Nephron (organoid): ENCODE results near the gene TRAF4.

Experiments
- H3K27ac Mint-ChIP-seq, 3 experiments: 2 replicates each; pipeline ENCODE4 v1.8.0; 2020; ENCODE audit warnings: mixed read lengths in 3 of 3, mild to moderate bottlenecking in 2 of 3, moderate library complexity in 1 of 3
- H3K27me3 Mint-ChIP-seq: 2 replicates; pipeline ENCODE4 v1.8.0; 2021; ENCODE audit warnings: low read depth, mild to moderate bottlenecking, moderate library complexity, mixed read lengths
- H3K36me3 Mint-ChIP-seq: 2 replicates; pipeline ENCODE4 v1.8.0; 2020; ENCODE audit warnings: low read depth, mixed read lengths
- H3K4me1 Mint-ChIP-seq: 2 replicates; pipeline ENCODE4 v1.8.0; 2020; ENCODE audit warnings: mixed read lengths
- H3K4me3 Mint-ChIP-seq, 3 experiments: 2 replicates each; pipeline ENCODE4 v1.8.0; 2020; ENCODE audit warnings: mild to moderate bottlenecking in 3 of 3, mixed read lengths in 3 of 3, moderate library complexity in 2 of 3
- H3K9me3 Mint-ChIP-seq: 2 replicates; pipeline ENCODE4 v1.8.0; 2020; ENCODE audit warnings: mixed read lengths
- TF ChIP-seq, protein P1 (sequence below), 3 experiments: fragments of 200-600 bp; sonication (generic); IDR thresholded peaks; one replicate each; pipeline ENCODE4 v1.5.0; 2021; ENCODE audit warnings: antibody characterized with exemption in 3 of 3; ENCODE audit not compliant: unreplicated experiment in 3 of 3

The TRAF4 gene

DNA sequence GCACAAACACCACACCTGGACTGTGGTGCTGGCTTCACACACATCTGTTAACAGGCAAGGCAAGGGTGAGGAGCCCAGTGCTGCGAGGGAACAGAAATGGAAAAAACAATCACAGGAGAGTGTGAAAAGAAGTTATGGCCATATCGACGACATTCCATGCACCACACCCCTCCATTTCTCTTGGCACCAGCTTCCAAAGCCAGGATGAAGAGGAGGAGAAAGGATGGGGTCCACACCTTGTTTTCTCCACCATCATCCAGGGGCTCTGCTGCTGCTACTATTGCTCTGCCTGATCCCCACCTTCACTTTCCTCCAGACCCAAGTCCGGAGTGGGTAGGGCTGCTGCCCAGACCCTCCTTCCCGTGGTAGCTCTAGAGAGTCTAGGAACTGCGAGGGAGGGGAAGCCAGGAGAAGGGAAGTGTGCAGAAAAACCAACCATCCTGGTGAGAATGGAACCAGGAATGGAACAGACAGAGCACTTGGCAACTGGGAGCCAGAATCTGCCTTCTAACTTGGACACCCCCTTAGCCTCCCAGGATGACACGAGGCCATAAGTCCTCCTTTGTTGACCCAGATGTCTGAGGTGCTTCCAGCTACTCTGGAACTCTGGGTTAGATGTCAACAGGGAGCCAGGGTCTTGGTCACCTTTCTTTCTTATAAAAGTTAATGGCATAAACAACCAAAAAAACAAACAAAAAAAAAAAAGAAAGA, 31.0 kb upstream of the TRAF4 start:
- peak overlapping the region; percentile 96 to 100 (median 97) for H3K27ac Mint-ChIP-seq

DNA sequence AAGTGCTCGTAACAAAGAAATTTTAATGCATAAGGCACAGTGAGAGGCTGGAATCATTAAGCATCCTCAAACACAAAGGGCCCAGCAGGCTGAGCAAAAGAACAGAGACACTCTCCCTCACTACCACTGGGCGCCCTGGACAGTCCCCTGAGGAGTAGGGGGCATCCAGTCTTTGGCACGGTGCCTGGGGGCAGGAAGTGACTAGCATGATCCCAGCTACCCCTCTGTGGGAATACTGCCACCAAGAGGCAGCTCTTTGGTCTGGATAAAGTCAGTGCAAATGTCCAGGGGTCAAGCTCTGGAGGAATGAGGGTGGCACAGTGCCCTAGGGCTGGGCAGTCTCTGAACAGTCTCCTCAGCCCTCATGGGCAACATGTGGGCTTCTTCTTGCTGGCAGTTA, 29.5 kb upstream of the TRAF4 start:
- H3K4me1 Mint-ChIP-seq = peaks cover 40% of the 10 kb centered on the region
- H3K27ac Mint-ChIP-seq = peak overlapping the region in 2 of 3 experiments; percentile 49 to 51
- H3K4me3 Mint-ChIP-seq = peak overlapping the region; percentile 86 to 91 (median 88)
- no peaks in the 10 kb centered on the region for H3K27me3 Mint-ChIP-seq
- H3K36me3 Mint-ChIP-seq = peaks cover 30% of the 10 kb centered on the region
- TF ChIP-seq, protein P1, sequence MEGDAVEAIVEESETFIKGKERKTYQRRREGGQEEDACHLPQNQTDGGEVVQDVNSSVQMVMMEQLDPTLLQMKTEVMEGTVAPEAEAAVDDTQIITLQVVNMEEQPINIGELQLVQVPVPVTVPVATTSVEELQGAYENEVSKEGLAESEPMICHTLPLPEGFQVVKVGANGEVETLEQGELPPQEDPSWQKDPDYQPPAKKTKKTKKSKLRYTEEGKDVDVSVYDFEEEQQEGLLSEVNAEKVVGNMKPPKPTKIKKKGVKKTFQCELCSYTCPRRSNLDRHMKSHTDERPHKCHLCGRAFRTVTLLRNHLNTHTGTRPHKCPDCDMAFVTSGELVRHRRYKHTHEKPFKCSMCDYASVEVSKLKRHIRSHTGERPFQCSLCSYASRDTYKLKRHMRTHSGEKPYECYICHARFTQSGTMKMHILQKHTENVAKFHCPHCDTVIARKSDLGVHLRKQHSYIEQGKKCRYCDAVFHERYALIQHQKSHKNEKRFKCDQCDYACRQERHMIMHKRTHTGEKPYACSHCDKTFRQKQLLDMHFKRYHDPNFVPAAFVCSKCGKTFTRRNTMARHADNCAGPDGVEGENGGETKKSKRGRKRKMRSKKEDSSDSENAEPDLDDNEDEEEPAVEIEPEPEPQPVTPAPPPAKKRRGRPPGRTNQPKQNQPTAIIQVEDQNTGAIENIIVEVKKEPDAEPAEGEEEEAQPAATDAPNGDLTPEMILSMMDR (IDR thresholded peaks at IDR 0.05; ENCODE audit: unreplicated experiment in 3 of 3) = no peak
- H3K9me3 Mint-ChIP-seq = no peaks in the 10 kb centered on the region

More for the DNA sequence above, 31.0 kb upstream of the TRAF4 start:
- Mint-ChIP-seq H3K4me1 (peaks cover 29% of the 10 kb centered on the region), H3K36me3 (peaks cover 30% of the 10 kb centered on the region), H3K27me3 (no peaks in the 10 kb centered on the region), H3K9me3 (no peaks in the 10 kb centered on the region), H3K4me3 (peak overlapping the region; percentile 92 to 98 (median 94))
- TF ChIP-seq, protein P1 (IDR thresholded peaks at IDR 0.05; ENCODE audit: unreplicated experiment in 3 of 3) = no peak

DNA sequence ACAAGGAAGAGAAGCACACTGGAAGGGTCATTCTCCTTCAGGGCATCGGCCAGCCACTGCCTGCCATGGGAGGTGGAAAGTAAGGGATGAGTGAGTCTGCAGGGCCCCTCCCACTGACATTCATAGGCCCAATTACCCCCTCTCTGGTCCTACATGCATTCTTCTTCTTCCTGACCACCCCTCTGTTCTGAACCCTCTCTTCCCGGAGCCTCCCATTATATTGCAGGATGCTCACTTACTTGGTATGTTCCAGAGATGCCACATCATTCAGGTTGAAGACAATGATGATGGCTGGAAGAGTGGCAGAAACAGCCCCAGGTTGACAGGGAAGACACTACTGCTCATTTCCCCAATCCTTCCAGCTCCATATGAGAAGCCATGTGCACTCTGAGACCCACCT, 28.6 kb upstream of the TRAF4 start:
- Mint-ChIP-seq H3K36me3 (peaks cover 36% of the 10 kb centered on the region), H3K27me3 (no peaks in the 10 kb centered on the region), H3K27ac (peak overlapping the region; percentile 46 to 73 (median 68)), H3K4me3 (peak overlapping the region; percentile 86 to 91 (median 88)), H3K9me3 (no peaks in the 10 kb centered on the region), H3K4me1 (peaks cover 49% of the 10 kb centered on the region)
- TF ChIP-seq, protein P1 (IDR thresholded peaks at IDR 0.05; ENCODE audit: unreplicated experiment in 3 of 3) = no peak

DNA sequence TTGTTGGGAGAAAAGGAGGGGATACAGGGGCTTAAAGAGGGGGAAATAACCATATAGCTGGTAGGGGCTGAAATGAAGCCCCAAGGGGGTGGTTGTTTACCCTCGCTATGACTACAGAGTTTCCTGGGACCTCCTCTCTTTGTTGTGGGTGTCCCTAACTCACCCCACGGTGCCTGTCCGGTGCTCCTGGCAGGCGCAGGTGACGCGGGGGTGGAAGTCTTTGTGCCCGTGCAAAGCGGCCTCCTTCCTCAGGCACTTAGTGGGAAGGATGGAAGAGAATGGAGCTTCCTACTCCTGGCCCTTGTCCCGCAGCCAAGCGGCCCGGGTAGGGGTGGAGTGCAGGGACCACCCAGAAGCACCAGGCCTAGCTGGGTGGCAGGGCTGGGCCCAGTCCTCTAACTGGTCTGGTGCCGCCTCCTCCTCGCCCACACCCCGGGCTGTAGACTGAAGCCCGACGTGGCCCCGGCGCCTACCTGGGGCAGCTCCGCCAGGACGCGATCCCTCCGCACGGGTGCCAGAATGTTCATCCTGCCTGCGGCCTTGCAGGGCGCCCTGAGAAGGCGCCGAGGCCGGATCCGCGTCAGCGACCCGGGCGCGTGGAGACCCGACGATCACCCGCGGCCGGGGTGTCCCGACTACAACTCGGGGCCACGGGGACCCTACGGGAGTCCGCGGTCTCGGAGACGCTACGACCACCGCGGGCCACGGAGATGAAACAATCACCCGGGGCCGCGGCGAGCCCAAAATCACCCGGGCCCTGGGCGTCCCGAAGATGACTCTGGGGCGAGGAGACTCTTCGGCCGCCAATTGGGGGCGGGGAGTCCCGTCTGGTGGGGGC, 26.9 kb upstream of the TRAF4 start:
- peaks cover 57% of the 10 kb centered on the region for H3K4me1 Mint-ChIP-seq
- no peaks in the 10 kb centered on the region for H3K27me3 Mint-ChIP-seq
- TF ChIP-seq, protein P1 (IDR thresholded peaks at IDR 0.05; ENCODE audit: unreplicated experiment in 3 of 3) = no peak
- H3K36me3 Mint-ChIP-seq = peaks cover 50% of the 10 kb centered on the region
- peak overlapping the region; percentile 99 to 100 (median 99) for H3K27ac Mint-ChIP-seq
- no peaks in the 10 kb centered on the region for H3K9me3 Mint-ChIP-seq
- peak overlapping the region; percentile 86 to 91 (median 88) for H3K4me3 Mint-ChIP-seq

DNA sequence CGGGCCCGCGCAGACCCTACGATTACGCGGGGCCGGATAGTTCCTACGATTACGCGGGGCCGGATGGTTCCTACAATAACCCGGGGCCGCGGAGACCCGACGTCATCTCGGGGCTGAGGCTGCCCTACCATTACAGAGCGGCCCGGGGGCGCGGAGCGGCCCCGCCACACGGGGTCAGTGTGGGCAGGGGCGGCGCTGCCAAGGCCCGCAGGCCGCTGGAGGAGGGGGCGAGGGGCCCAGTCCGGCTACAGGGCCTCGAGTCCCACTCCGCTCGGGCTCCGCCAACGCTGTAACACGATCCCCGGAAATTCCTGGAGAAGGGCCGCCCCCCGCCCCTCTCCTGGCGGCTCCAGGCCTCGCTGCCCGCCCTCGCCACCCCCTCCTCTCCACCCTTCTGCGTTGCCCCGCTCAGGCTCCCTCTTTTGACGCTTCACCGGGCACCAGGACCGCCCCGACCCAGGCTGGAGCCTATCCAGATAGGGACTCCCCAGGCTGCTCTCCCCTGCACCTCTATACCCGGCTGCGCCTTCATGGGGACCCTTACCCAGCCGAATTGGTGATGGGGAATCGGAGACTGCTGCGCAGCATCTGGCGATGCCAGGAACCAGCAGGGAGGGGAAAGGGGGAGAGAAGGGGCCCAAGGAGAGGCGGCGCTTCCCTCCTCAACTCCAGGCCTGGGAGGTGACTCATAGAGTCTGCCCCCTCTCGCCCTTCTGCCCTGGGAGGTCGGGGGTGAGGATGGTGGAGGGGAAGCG, 26.1 kb upstream of the TRAF4 start, which contains the start of gene RAB34:
Gene RAB34, minus strand, starts transcription at position 291 of the 755 bp plus-strand sequence. CDS start 602 bp downstream, outside the sequence.
- H3K9me3 Mint-ChIP-seq = no peaks in the 10 kb centered on the region
- H3K27ac Mint-ChIP-seq = peak within 1 kb of the TSS; percentile 99 to 100 (median 99)
- peaks cover 50% of the 10 kb centered on the region for H3K36me3 Mint-ChIP-seq
- H3K4me3 Mint-ChIP-seq = peak within 1 kb of the TSS; percentile 86 to 91 (median 88)
- H3K27me3 Mint-ChIP-seq = no peaks in the 10 kb centered on the region
- TF ChIP-seq, protein P1 (IDR thresholded peaks at IDR 0.05; ENCODE audit: unreplicated experiment in 3 of 3) = peak; percentile 27 to 55 (median 28)
- H3K4me1 Mint-ChIP-seq = peaks cover 55% of the 10 kb centered on the region
